ENCODE measurements around the gene UBE4B.

UBE4B gene

GRCh38 chr1:10117132-10117531 lies 84.4 kb downstream of the UBE4B start:
- TF ChIP-seq, protein P1, sequence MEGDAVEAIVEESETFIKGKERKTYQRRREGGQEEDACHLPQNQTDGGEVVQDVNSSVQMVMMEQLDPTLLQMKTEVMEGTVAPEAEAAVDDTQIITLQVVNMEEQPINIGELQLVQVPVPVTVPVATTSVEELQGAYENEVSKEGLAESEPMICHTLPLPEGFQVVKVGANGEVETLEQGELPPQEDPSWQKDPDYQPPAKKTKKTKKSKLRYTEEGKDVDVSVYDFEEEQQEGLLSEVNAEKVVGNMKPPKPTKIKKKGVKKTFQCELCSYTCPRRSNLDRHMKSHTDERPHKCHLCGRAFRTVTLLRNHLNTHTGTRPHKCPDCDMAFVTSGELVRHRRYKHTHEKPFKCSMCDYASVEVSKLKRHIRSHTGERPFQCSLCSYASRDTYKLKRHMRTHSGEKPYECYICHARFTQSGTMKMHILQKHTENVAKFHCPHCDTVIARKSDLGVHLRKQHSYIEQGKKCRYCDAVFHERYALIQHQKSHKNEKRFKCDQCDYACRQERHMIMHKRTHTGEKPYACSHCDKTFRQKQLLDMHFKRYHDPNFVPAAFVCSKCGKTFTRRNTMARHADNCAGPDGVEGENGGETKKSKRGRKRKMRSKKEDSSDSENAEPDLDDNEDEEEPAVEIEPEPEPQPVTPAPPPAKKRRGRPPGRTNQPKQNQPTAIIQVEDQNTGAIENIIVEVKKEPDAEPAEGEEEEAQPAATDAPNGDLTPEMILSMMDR (IDR thresholded peaks at IDR 0.05; ENCODE audit: extremely low read depth, missing control alignments), result no peak
- DNase-seq (ENCODE audit: low spot score), result no peak

- DNase-seq (ENCODE audit: low spot score), result no peak
- TF ChIP-seq, protein P1 (IDR thresholded peaks at IDR 0.05; ENCODE audit: extremely low read depth, missing control alignments), result no peak
These were observed 85.1 kb downstream of the UBE4B start for GRCh38 chr1:10117865-10118264.

DNA sequence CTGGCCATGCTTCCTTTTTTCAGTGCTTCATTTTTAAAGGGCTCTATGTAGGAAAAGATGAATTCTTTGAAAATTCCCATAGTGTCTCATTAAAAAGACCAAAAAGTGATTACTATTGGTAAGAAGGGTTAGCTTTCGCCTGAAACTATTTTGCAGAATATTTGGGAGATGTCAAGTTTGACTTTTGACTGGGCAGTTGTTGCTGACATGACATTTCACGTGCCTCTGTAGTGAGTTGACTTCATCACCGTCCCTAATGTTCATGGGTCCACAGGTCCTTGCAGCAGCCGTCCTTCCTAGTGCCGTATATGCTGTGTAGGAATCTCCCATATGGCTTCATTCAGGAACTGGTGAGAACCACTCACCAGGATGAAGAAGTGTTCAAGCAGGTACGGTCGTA lies 88.9 kb downstream of the UBE4B start:
- TF ChIP-seq, protein P1 (IDR thresholded peaks at IDR 0.05; ENCODE audit: extremely low read depth, missing control alignments), result no peak
- no peak for DNase-seq (ENCODE audit: low spot score)

DNA sequence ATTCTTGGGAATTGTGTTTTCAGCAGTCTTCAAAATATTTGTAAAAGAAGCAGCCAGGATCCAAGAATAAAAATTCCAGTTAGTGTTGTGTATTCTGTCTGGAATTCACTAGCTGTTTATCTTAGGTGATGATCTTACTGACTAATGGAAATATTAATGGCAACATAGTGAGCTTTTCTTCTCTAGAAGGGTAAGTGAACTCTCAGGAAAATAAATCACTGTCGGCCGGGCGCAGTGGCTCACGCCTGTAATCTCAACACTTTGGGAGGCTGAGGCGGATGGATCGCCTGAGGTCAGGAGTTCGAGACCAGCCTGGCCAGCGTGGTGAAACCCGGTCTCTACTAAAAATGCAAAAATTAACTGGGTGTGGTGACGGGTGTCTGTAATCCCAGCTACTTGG lies 90.2 kb downstream of the UBE4B start:
- TF ChIP-seq, protein P1 (IDR thresholded peaks at IDR 0.05; ENCODE audit: extremely low read depth, missing control alignments), result no peak
- DNase-seq (ENCODE audit: low spot score), result no peak

DNA sequence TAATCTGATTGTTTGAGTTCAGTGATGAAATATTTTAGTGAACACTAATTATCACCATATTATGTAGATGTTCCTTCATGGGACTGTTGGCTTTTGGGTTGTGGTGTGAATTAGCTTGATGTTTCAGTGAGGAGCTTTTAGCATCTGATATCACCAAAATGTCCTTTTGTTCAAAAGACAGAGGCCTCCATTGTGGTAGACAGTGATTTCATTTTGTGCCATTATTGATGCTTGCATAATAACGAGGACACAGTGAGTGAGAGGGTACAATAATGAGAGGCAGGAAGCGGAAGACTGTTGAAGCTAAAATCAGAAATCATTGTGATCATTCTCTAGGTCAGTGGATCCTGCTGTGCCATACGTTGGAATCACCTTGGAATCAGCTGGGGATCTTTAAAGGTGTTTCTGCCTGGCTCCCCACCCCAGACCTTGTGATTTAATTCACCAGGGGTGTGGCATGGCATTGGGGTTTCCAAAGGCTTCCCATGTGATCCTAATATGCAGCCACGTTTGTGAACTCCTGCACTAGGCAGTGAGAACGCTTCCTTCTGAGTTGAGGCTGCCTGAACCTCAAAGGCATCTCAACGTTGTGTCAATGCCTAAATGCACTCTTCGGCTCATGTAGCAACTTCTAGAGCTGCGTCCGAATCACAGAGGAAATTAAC lies 95.5 kb downstream of the UBE4B start:
- no peak for DNase-seq (ENCODE audit: low spot score)
- TF ChIP-seq, protein P1 (IDR thresholded peaks at IDR 0.05; ENCODE audit: extremely low read depth, missing control alignments), result no peak

DNA sequence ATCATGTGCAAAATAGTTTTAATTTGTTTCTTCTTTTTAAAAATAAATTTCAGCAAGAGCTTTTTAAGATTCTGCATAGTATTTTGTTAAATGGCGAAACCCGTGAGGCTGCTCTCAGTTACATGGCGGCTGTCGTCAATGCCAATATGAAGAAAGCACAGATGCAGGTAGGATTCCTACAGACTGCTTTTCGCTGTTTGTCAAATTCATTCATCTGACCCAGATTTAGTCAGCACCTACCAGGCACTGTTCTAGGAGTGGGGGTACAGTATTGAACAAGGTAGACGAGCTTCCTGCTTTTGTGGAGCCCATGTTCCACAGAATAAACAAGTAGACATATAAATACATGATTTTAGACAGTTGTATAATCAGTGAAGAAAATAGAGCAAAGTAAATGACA lies 99.6 kb downstream of the UBE4B start:
- TF ChIP-seq, protein P1 (IDR thresholded peaks at IDR 0.05; ENCODE audit: extremely low read depth, missing control alignments), result no peak
- DNase-seq (ENCODE audit: low spot score), result no peak

DNA sequence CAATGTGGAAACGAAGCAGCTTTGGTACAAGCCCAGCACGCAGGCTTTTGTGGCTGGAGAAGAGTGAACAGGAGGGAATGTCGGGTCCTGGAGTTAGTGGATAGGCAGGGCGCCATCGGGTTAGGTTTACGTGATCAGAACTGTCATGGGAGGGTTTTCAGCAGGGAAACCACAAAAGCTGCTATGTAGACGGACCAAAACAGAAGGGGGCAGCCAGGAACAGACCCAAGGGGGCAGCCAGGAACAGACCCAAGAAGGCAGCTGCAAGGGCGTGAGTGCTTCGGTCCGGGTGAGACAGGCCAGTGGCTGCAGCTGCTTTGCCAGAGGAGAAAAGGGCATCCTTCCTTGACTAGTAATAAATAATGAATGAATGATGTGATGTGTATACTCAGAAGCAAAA lies 100.1 kb downstream of the UBE4B start:
- DNase-seq (ENCODE audit: low spot score), result no peak

More for the DNA sequence above, 100.1 kb downstream of the UBE4B start:
- TF ChIP-seq, protein P1 (IDR thresholded peaks at IDR 0.05; ENCODE audit: extremely low read depth, missing control alignments), result no peak

All from GM20000 (cell line).